ENCODE measurements around the gene ANAPC4. TPM values are rescaled to one million over a fixed set of nuclear protein-coding genes. Genes with fewer than 3 reads are reported as not detected.
A peak's percentile ranks its signal among the peaks of the same experiment; 100 is the strongest.

The ANAPC4 gene
- total and polyA plus RNA-seq, 2 experiments from 2014 or later, result 19.7 to 22.0 TPM

DNA sequence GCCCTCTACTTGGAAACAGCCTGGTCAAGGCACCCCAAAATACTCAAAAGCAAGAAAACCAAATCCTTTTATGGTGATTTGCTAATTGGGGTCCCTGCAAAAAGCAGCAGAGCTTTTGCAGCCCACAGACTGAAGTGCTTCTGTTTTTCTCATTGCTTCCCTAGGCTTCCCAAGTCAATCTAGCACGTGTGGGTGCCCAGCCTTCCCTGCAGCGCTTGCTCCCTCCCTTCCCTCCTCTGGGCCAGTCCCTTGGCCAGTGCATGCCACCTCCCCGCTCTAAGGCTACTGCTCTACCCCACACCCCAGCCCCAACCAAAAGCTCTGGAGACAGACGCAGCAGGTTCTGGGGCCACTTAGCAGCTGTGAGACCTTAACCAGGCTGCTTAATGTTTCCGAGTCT is 53.6 kb downstream of the ANAPC4 start:
- Histone ChIP-seq H3K4me3 (no peak overlapping the region), H3K27me3 (replicated peaks; ENCODE audit: insufficient read depth) (no peaks in the 10 kb centered on the region), H3K27ac (no peak overlapping the region), H3K36me3 (ENCODE audit: low read depth) (no peaks in the 10 kb centered on the region), H3K79me2 (ENCODE audit: insufficient read depth) (no peaks in the 10 kb centered on the region), H3K9me3 (ENCODE audit: low read depth) (no peaks in the 10 kb centered on the region), H3F3A (ENCODE audit: insufficient read depth) (no peaks in the 10 kb centered on the region), H3K9me2 (ENCODE audit: insufficient read depth) (no peaks in the 10 kb centered on the region), H4K20me1 (ENCODE audit: insufficient read depth) (no peaks in the 10 kb centered on the region), H3K4me1 (ENCODE audit: insufficient read depth) (no peaks in the 10 kb centered on the region), H3K9ac (no peak overlapping the region), H2AFZ (no peak overlapping the region), H3K4me2 (ENCODE audit: unreplicated experiment) (no peak overlapping the region)
- in situ Hi-C loops (cut with MboI), result loop anchor here (25.0 kb wide), 1 partner anchor 982 kb away; no protein-coding TSS in a partner anchor
- DNase-seq, result no peak
- TF ChIP-seq EZH2 (IDR thresholded peaks at IDR 0.05; ENCODE audit: insufficient read depth, poor library complexity, severe bottlenecking), result no peak
- no peak for TF ChIP-seq EZH2phosphoT487 (IDR thresholded peaks at IDR 0.05; ENCODE audit: insufficient read depth, low read depth)
- 65 to 79% methylated on average over 4 to 5 of the region's 5 CpGs for WGBS, 2 experiments (ENCODE audit: low coverage in 1 of 2, low lambda C conversion rate in 2 of 2, missing lambda C conversion rate in 2 of 2)

- Histone ChIP-seq H3K27me3 (replicated peaks; ENCODE audit: insufficient read depth) (no peaks in the 10 kb centered on the region), H3K4me3 (no peak overlapping the region), H3K27ac (no peak overlapping the region), H3K4me1 (ENCODE audit: insufficient read depth) (no peaks in the 10 kb centered on the region), H4K20me1 (ENCODE audit: insufficient read depth) (no peaks in the 10 kb centered on the region), H3K9me2 (ENCODE audit: insufficient read depth) (no peaks in the 10 kb centered on the region), H3K9ac (no peak overlapping the region), H2AFZ (no peak overlapping the region), H3K36me3 (ENCODE audit: low read depth) (no peaks in the 10 kb centered on the region), H3K9me3 (ENCODE audit: low read depth) (no peaks in the 10 kb centered on the region), H3K4me2 (ENCODE audit: unreplicated experiment) (no peak overlapping the region), H3F3A (ENCODE audit: insufficient read depth) (no peaks in the 10 kb centered on the region), H3K79me2 (ENCODE audit: insufficient read depth) (no peaks in the 10 kb centered on the region)
- no peak for DNase-seq
- no peak for TF ChIP-seq EZH2 (IDR thresholded peaks at IDR 0.05; ENCODE audit: insufficient read depth, poor library complexity, severe bottlenecking)
- no peak for TF ChIP-seq EZH2phosphoT487 (IDR thresholded peaks at IDR 0.05; ENCODE audit: insufficient read depth, low read depth)
- in situ Hi-C loops (cut with MboI), result loop anchor here (25.0 kb wide), 1 partner anchor 978 kb away; no protein-coding TSS in a partner anchor
- 77 to 82% methylated on average over 14 of the region's 14 CpGs for WGBS, 2 experiments (ENCODE audit: low coverage in 1 of 2, low lambda C conversion rate in 2 of 2, missing lambda C conversion rate in 2 of 2)
These were observed 57.1 kb downstream of the ANAPC4 start for GRCh38 chr4:25433966-25434827.

- no peaks in the 10 kb centered on the region for H3F3A ChIP-seq (ENCODE audit: insufficient read depth)
- no peaks in the 10 kb centered on the region for H3K36me3 ChIP-seq (ENCODE audit: low read depth)
- H3K27ac ChIP-seq, result no peak overlapping the region
- no peak for DNase-seq
- no peak overlapping the region for H3K9ac ChIP-seq
- in situ Hi-C loops (cut with MboI), result loop anchor here (25.0 kb wide), 1 partner anchor 974 kb away; no protein-coding TSS in a partner anchor
- H3K9me2 ChIP-seq (ENCODE audit: insufficient read depth), result no peaks in the 10 kb centered on the region
- H3K4me1 ChIP-seq (ENCODE audit: insufficient read depth), result no peaks in the 10 kb centered on the region
- no peaks in the 10 kb centered on the region for H3K79me2 ChIP-seq (ENCODE audit: insufficient read depth)
- no peak for TF ChIP-seq EZH2phosphoT487 (IDR thresholded peaks at IDR 0.05; ENCODE audit: insufficient read depth, low read depth)
- no peak for TF ChIP-seq EZH2 (IDR thresholded peaks at IDR 0.05; ENCODE audit: insufficient read depth, poor library complexity, severe bottlenecking)
- H3K27me3 ChIP-seq (replicated peaks; ENCODE audit: insufficient read depth), result no peaks in the 10 kb centered on the region
- H2AFZ ChIP-seq, result no peak overlapping the region
- H3K4me3 ChIP-seq, result no peak overlapping the region
- no peaks in the 10 kb centered on the region for H4K20me1 ChIP-seq (ENCODE audit: insufficient read depth)
- H3K9me3 ChIP-seq (ENCODE audit: low read depth), result no peaks in the 10 kb centered on the region
- H3K4me2 ChIP-seq (ENCODE audit: unreplicated experiment), result no peak overlapping the region
These were observed 60.9 kb downstream of the ANAPC4 start for GRCh38 chr4:25437926-25438325.

DNA sequence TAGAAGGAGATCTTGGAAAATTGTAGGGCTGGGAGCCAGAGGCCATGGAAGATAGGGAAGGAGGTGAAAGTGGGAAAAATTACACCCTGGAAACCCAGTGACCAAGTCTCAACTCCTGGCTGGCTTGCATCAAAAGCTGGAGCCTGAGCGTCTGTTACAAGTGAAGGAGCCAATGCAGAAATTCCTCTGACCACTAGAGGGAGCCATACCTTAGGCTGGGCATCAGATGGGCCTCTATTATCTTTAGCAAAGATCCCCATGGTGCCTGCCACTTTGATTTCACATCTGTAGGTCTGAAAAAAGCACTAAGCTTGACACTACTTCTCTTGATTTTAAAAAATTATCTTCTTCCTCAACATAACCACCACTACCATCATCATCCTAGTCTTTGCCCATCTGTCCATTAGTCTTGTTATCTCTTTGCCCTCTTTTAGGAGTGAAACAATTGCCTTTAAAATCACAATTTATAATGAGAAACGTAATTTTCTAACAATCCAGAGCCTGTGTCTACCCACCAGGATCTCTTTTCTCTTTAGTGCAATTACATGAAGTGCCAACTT is 62.9 kb downstream of the ANAPC4 start:
- in situ Hi-C loops (cut with MboI), result loop anchor here (10.0 to 25.0 kb wide), 2 partner anchors 325 to 972 kb away; no protein-coding TSS in a partner anchor
- no peak for TF ChIP-seq EZH2phosphoT487 (IDR thresholded peaks at IDR 0.05; ENCODE audit: insufficient read depth, low read depth)
- no peak for TF ChIP-seq EZH2 (IDR thresholded peaks at IDR 0.05; ENCODE audit: insufficient read depth, poor library complexity, severe bottlenecking)
- no peaks in the 10 kb centered on the region for H3K79me2 ChIP-seq (ENCODE audit: insufficient read depth)

More for the DNA sequence above, 62.9 kb downstream of the ANAPC4 start:
- Histone ChIP-seq H3K4me2 (ENCODE audit: unreplicated experiment) (no peak overlapping the region), H3F3A (ENCODE audit: insufficient read depth) (no peaks in the 10 kb centered on the region), H3K9ac (no peak overlapping the region), H3K9me2 (ENCODE audit: insufficient read depth) (no peaks in the 10 kb centered on the region), H3K27me3 (replicated peaks; ENCODE audit: insufficient read depth) (no peaks in the 10 kb centered on the region), H4K20me1 (ENCODE audit: insufficient read depth) (no peaks in the 10 kb centered on the region), H3K4me3 (no peak overlapping the region), H3K4me1 (ENCODE audit: insufficient read depth) (no peaks in the 10 kb centered on the region), H3K36me3 (ENCODE audit: low read depth) (no peaks in the 10 kb centered on the region), H3K9me3 (ENCODE audit: low read depth) (no peaks in the 10 kb centered on the region), H2AFZ (no peak overlapping the region), H3K27ac (no peak overlapping the region)
- peak; percentile 71 for DNase-seq
- 2% methylated on average over 2 of the region's 2 CpGs for WGBS, 2 experiments (ENCODE audit: low coverage in 1 of 2, low lambda C conversion rate in 2 of 2, missing lambda C conversion rate in 2 of 2)
